ENCODE measurements around the gene TBC1D8B.

- TF ChIP-seq CTCF (IDR thresholded peaks at IDR 0.05): no peak
- no peak for TF ChIP-seq EZH2 (IDR thresholded peaks at IDR 0.05; ENCODE audit: borderline replicate concordance, insufficient read depth, low read depth, low read length, poor library complexity, severe bottlenecking)
Measured at GRCh38 chrX:106894978-106895452, 92.5 kb downstream of the TBC1D8B start.
